Lung (tissue), 12 donors: ENCODE data around the gene XPNPEP1. TPM values are rescaled to one million over a fixed set of nuclear protein-coding genes. Genes with fewer than 3 reads are reported as not detected.

Experiments
- ATAC-seq: fragments of 200-7000 bp; cut with Tn5 transposase; one replicate; pipeline ENCODE4 v1.9.1; 2020; ENCODE audit warnings: moderate number of reproducible peaks; ENCODE audit not compliant: insufficient read depth, low FRiP score
- DNase-seq, 3 donors: peaks; one replicate each; pipeline ENCODE4 v3.0.0-alpha.2; 2013 to 2017
- H3K27ac ChIP-seq, 2 donors: one replicate each; pipeline ENCODE4 v1.5.1; 2013; ENCODE audit warnings: mild to moderate bottlenecking in 2 of 2, moderate library complexity in 2 of 2, control low read depth in 1 of 2, inconsistent platforms in 1 of 2, low read depth in 1 of 2, low read length in 1 of 2
- H3K27me3 ChIP-seq, 3 donors: one replicate each; pipeline ENCODE4 v1.5.1; 2013; ENCODE audit warnings: low read length in 2 of 3; ENCODE audit not compliant: control insufficient read depth in 3 of 3, insufficient read depth in 3 of 3
- H3K36me3 ChIP-seq, 4 donors: one replicate each; pipeline ENCODE4 v1.5.1; 2013; ENCODE audit warnings: low read length in 4 of 4, mild to moderate bottlenecking in 1 of 4, moderate library complexity in 1 of 4; ENCODE audit not compliant: control insufficient read depth in 4 of 4, insufficient read depth in 4 of 4
- H3K4me1 ChIP-seq, 5 donors: one replicate each; pipeline ENCODE4 v1.5.1; 2013; ENCODE audit warnings: low read length in 5 of 5, mild to moderate bottlenecking in 2 of 5, moderate library complexity in 1 of 5; ENCODE audit not compliant: control insufficient read depth in 5 of 5, insufficient read depth in 5 of 5
- H3K4me3 ChIP-seq: one replicate; pipeline ENCODE4 v1.5.1; 2013; ENCODE audit warnings: mild to moderate bottlenecking, control low read depth, moderate library complexity
- H3K9ac ChIP-seq, 2 donors: one replicate each; pipeline ENCODE4 v1.5.1; 2013; ENCODE audit warnings: low read length in 2 of 2, control low read depth in 1 of 2; ENCODE audit not compliant: insufficient read depth in 1 of 2
- H3K9me3 ChIP-seq, 4 donors: one replicate each; pipeline ENCODE4 v1.5.1; 2013; ENCODE audit warnings: low read length in 3 of 4, mild to moderate bottlenecking in 1 of 4, moderate library complexity in 1 of 4; ENCODE audit not compliant: control insufficient read depth in 4 of 4, insufficient read depth in 3 of 4
- WGBS, 2 donors: extraction: QIAGEN DNeasy Blood & Tissue Kit; methylation state at CpG; one replicate each; pipeline ENCODE4 v1.1.7; 2013; 5-methylcytosine and 5-hydroxymethylcytosine counted together
- polyA plus RNA-seq, 2 donors: library from polyadenylated mRNA; stranded (reverse); fragments of 200-250 nt; gene quantifications; one replicate each; pipeline ENCODE4 v1.2.1, GENCODE V29; 2013
- total RNA-seq, 2 donors: library from RNA; depleted of rRNA in 1 of 2; stranded (reverse); fragments of >200 nt in 1 of 2; gene quantifications; one replicate each; pipeline ENCODE4 v1.2.1, GENCODE V29; 2014 to 2021
- TF ChIP-seq, protein P1 (sequence below): IDR thresholded peaks from 2 replicates; pipeline ENCODE4 v1.5.1; 2012; ENCODE audit warnings: mild to moderate bottlenecking; ENCODE audit errors: control extremely low read depth, extremely low read depth
- donor health status: control.
- donor health status: control.
- donor health status: Bipolar disorder and iron deficiency.
- donor health status: healthy.
- donor health status: DM: yes; HTN: yes; CAD: no.

The XPNPEP1 gene
- total and polyA plus RNA-seq, 4 donors = 16.5 to 129 (median 48.4) TPM

DNA sequence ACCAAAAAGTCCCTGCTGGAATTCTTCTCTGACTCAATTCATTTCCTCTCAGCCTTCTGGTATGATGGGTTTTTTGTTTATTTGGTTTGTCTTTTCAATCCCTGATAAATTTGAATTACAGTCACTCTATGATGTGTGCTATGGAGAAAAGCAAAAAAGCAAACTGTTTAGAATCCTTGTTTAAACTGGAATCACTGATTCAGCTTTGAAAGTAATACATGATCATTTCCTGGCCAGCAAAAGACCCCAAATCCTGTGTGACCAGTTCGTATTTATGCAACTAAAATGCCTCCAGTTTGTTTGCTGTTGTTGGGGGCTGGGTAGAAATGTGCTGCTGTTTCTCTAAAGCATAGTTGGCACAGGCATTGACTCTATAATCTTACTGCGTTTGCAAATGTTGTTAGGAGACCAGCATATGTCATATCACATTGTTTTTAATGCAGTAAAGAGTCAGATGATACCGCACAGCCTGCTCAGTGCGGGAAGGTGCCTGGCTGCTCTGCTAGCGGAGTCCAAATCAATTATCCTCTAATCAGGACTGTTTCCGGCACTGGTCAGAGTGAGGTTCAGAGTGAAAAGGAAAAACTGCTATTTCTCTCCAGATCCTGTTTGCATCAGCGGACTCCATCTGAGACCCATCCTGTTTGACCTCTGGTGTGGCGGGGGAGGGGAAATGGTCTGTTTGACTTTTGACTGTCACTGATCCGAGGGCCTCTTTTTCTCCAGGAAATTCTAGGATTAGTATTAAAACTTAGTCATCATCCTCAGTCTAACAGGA, 43.8 kb upstream of the XPNPEP1 start:
- peak; percentile 89 to 97 (median 97) for DNase-seq
- TF ChIP-seq, protein P1, sequence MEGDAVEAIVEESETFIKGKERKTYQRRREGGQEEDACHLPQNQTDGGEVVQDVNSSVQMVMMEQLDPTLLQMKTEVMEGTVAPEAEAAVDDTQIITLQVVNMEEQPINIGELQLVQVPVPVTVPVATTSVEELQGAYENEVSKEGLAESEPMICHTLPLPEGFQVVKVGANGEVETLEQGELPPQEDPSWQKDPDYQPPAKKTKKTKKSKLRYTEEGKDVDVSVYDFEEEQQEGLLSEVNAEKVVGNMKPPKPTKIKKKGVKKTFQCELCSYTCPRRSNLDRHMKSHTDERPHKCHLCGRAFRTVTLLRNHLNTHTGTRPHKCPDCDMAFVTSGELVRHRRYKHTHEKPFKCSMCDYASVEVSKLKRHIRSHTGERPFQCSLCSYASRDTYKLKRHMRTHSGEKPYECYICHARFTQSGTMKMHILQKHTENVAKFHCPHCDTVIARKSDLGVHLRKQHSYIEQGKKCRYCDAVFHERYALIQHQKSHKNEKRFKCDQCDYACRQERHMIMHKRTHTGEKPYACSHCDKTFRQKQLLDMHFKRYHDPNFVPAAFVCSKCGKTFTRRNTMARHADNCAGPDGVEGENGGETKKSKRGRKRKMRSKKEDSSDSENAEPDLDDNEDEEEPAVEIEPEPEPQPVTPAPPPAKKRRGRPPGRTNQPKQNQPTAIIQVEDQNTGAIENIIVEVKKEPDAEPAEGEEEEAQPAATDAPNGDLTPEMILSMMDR = no peak
- H3K4me3 ChIP-seq = no peak overlapping the region
- H3K9me3 ChIP-seq = no peaks in the 10 kb centered on the region
- H3K4me1 ChIP-seq = peaks cover 0 to 75% (median 39%) of the 10 kb centered on the region in 5 donors
- no peaks in the 10 kb centered on the region for H3K27me3 ChIP-seq
- 55 to 67% methylated on average over 9 of the region's 9 CpGs for WGBS, 2 donors
- no peaks in the 10 kb centered on the region for H3K36me3 ChIP-seq
- no peak for ATAC-seq
- peak overlapping the region in 1 of 2 donors; percentile 71 for H3K9ac ChIP-seq
- H3K27ac ChIP-seq = peak overlapping the region; percentile 49 to 65

DNA sequence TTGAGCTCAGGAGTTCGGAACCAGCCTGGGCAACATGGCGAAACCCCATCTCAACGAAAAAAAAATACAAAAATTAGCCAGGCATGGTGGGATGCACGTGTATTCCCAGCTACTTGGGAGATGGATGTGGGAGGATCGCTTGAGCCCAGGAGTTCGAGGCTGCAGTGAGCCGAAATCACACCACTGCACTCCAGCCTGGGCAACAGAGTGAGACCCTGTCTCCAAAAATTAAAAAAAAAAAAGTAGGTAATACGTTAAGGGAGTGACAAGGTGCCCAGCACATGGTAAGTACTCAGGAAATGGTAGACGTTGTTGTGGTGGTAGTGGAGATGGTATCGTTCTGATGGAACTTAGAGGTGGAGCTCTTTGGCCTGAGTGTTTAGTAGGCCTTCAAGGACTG, 41.0 kb upstream of the XPNPEP1 start:
- Histone ChIP-seq H3K4me1 (peaks cover 0 to 86% (median 32%) of the 10 kb centered on the region in 5 donors), H3K9me3 (no peaks in the 10 kb centered on the region), H3K36me3 (no peaks in the 10 kb centered on the region), H3K4me3 (no peak overlapping the region), H3K9ac (no peak overlapping the region), H3K27ac (no peak overlapping the region), H3K27me3 (no peaks in the 10 kb centered on the region)
- TF ChIP-seq, protein P1 = no peak
- no peak for DNase-seq
- 85 to 91% methylated on average over 10 of the region's 10 CpGs for WGBS, 2 donors
- ATAC-seq = no peak

DNA sequence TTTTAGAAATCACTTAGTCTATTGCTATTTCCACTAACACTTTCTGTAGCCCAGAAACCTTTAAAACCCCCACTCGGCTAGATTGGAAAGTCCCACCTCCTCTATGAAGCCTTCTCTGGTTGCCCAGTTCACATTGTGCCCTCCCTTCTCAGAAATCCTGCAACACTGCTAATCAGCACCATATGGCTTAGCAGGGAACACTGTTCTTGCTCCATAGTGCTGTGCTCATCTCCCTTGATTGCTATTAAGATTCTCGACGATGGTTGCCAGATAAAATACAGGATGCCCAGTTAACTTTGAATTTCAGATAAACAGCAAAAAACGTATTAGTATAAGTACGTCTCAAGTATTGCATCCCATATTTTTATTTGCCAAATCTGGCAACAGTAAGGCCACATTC, 40.1 kb upstream of the XPNPEP1 start:
- peaks cover 0 to 86% (median 29%) of the 10 kb centered on the region in 5 donors for H3K4me1 ChIP-seq

More for the DNA sequence above, 40.1 kb upstream of the XPNPEP1 start:
- no peak overlapping the region for H3K4me3 ChIP-seq
- H3K36me3 ChIP-seq = no peaks in the 10 kb centered on the region
- DNase-seq = no peak
- 85 to 92% methylated on average over 5 of the region's 5 CpGs for WGBS, 2 donors
- H3K27ac ChIP-seq = no peak overlapping the region
- no peaks in the 10 kb centered on the region for H3K27me3 ChIP-seq
- H3K9me3 ChIP-seq = no peaks in the 10 kb centered on the region
- no peak for ATAC-seq
- no peak overlapping the region for H3K9ac ChIP-seq
- TF ChIP-seq, protein P1 = no peak
